ENCODE data around the gene COG5.

DNA sequence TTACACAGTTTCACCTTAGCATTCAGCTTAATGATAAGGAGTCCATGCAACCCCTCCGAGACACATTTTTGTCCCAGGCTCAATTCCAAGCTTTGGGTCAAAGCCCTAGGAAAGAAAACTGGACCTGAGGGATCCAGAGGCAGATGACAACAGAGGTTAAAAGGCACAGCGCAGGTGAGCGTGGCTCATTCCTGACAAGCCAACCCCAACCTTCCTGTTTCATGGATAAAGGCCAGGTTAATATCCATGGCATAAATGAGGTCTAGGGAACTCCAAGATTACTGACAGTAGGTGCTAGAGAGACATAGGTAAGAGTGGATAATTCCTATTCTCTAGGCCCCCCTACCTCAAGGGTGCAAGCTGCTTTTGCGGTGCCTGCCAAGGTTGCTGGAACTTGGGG lies 180.5 kb downstream of the COG5 start:
- TF ChIP-seq KAT7 (CRISPR knock-in tag; IDR thresholded peaks at IDR 0.05; ENCODE audit: borderline replicate concordance): no peak
- TF ChIP-seq IRF2 (CRISPR knock-in tag; IDR thresholded peaks at IDR 0.05): no peak
- TF ChIP-seq, protein P1, sequence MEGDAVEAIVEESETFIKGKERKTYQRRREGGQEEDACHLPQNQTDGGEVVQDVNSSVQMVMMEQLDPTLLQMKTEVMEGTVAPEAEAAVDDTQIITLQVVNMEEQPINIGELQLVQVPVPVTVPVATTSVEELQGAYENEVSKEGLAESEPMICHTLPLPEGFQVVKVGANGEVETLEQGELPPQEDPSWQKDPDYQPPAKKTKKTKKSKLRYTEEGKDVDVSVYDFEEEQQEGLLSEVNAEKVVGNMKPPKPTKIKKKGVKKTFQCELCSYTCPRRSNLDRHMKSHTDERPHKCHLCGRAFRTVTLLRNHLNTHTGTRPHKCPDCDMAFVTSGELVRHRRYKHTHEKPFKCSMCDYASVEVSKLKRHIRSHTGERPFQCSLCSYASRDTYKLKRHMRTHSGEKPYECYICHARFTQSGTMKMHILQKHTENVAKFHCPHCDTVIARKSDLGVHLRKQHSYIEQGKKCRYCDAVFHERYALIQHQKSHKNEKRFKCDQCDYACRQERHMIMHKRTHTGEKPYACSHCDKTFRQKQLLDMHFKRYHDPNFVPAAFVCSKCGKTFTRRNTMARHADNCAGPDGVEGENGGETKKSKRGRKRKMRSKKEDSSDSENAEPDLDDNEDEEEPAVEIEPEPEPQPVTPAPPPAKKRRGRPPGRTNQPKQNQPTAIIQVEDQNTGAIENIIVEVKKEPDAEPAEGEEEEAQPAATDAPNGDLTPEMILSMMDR (IDR thresholded peaks at IDR 0.05 in 2 of 3, conservative IDR thresholded peaks at IDR 0.05 in 1 of 3; ENCODE audit: insufficient read depth in 2 of 3, low read depth in 1 of 3, low read length in 3 of 3): no peak
- no peak for TF ChIP-seq POLR2AphosphoS5 (IDR thresholded peaks at IDR 0.05; ENCODE audit: control insufficient read depth, insufficient read depth, low read depth, low read length)
- no peak for TF ChIP-seq CREB1 (IDR thresholded peaks at IDR 0.05)
- TF ChIP-seq CREB1 (CRISPR knock-in tag; IDR thresholded peaks at IDR 0.05): no peak
